Measurements from ENCODE around the gene TAL1. TPM values are rescaled to one million over a fixed set of nuclear protein-coding genes. Genes with fewer than 3 reads are reported as not detected.

Gene TAL1
- total RNA-seq, 1 experiment from 2014 or later, result not detected

GRCh38 chr1:47182676-47183235 is 49.3 kb downstream of the TAL1 start:
- no peaks in the 10 kb centered on the region for H4K20me1 ChIP-seq (ENCODE audit: control insufficient read depth, insufficient read depth, insufficient read length)

More at GRCh38 chr1:47182676-47183235, 49.3 kb downstream of the TAL1 start:
- Histone ChIP-seq H3K9me3 (ENCODE audit: control insufficient read depth, low read depth, low read length) (no peaks in the 10 kb centered on the region), H2BK15ac (ENCODE audit: low read depth, low read length) (no peak overlapping the region), H2AFZ (ENCODE audit: low read length) (no peak overlapping the region), H3K9ac (ENCODE audit: extremely low read depth, insufficient read length, low read length) (no peak overlapping the region), H3K79me1 (ENCODE audit: insufficient read depth, low read depth, low read length, poor library complexity, severe bottlenecking) (no peaks in the 10 kb centered on the region), H3K14ac (ENCODE audit: insufficient read depth, low read length) (no peak overlapping the region), H4K5ac (ENCODE audit: insufficient read length, low read depth, low read length) (no peak overlapping the region), H3K27me3 (ENCODE audit: insufficient read depth, low read length) (peaks cover 4% of the 10 kb centered on the region; the same call in 1 of the 2 replicates), H3K79me2 (ENCODE audit: insufficient read depth, low read length) (no peaks in the 10 kb centered on the region), H3K4ac (ENCODE audit: low read depth, low read length) (no peak overlapping the region), H2BK120ac (ENCODE audit: low read depth, low read length, poor library complexity, severe bottlenecking) (no peak overlapping the region), H2BK20ac (ENCODE audit: low read depth, low read length, poor library complexity, severe bottlenecking) (no peak overlapping the region), H4K91ac (ENCODE audit: insufficient read length, low read depth, low read length) (no peak overlapping the region), H2BK12ac (ENCODE audit: insufficient read length, low read depth, low read length) (no peak overlapping the region), H2AK5ac (ENCODE audit: insufficient read length, low read length) (no peak overlapping the region), H4K8ac (replicated peaks; ENCODE audit: insufficient read length, low read depth, low read length) (no peak overlapping the region), H3K4me1 (ENCODE audit: insufficient read depth, low read length) (0 out of 2 replicates have a peak, but pooled peaks cover 2% of the 10 kb centered on the region), H3K4me2 (ENCODE audit: insufficient read depth, insufficient read length, low read length) (no peak overlapping the region), H3K56ac (ENCODE audit: insufficient read length, low read depth, low read length) (no peak overlapping the region), H3K18ac (ENCODE audit: insufficient read length, low read depth, low read length) (no peak overlapping the region), H3K23me2 (ENCODE audit: insufficient read length, low read depth, low read length, poor library complexity, severe bottlenecking) (peaks cover 8% of the 10 kb centered on the region), H2BK5ac (ENCODE audit: insufficient read length, low read length) (no peak overlapping the region), H3T11ph (ENCODE audit: low read length) (no peak overlapping the region), H3K27ac (ENCODE audit: insufficient read length, low read depth, low read length) (no peak overlapping the region), H3K23ac (ENCODE audit: insufficient read length, low read depth, low read length) (no peak overlapping the region)
- no peak for DNase-seq
- no peak overlapping the region for H3K4me3 Mint-ChIP-seq
- H3K27ac Mint-ChIP-seq, result peak overlapping the region in 1 of 3 experiments; percentile 52; a peak in 1 of 7 replicates
- no CpG with 5 or more reads among the region's 7 CpGs for WGBS (ENCODE audit: extremely low coverage, insufficient read length, low lambda C conversion rate)
- H3K36me3 Mint-ChIP-seq (ENCODE audit: insufficient read depth in 1 of 3, low read depth in 3 of 3), result 0 out of 7 replicates have a peak, but pooled peaks cover 0 to 3% (median 0%) of the 10 kb centered on the region in 3 experiments
- H3K9me3 Mint-ChIP-seq, result peaks cover 5 to 10% of the 10 kb centered on the region in 2 experiments; a peak in 2 of 5 replicates
- H3K4me1 Mint-ChIP-seq, result peaks cover 16 to 18% of the 10 kb centered on the region in 2 experiments
- TF ChIP-seq CTCF (conservative IDR thresholded peaks at IDR 0.05), result no peak
- H3K27me3 Mint-ChIP-seq (ENCODE audit: low read depth), result peaks cover 71% of the 10 kb centered on the region
